H9 (cell line): ENCODE results near the gene SDK1. TPM values are rescaled to one million over a fixed set of nuclear protein-coding genes. Genes with fewer than 3 reads are reported as not detected.

ENCODE experiments used
- DNase-seq: peaks from one replicate; pipeline ENCODE4 v3.0.0-alpha.2; 2017
- H2AFZ ChIP-seq: one replicate; pipeline ENCODE4 v1.6.1; 2013; ENCODE audit warnings: mild to moderate bottlenecking, low read length, control low read depth, moderate library complexity
- H2AK5ac ChIP-seq: 2 replicates; pipeline ENCODE4 v1.6.1; 2013; ENCODE audit warnings: low read length, control low read depth, mixed read lengths; ENCODE audit not compliant: insufficient read length
- H2BK120ac ChIP-seq: one replicate; pipeline ENCODE4 v1.6.1; 2013; ENCODE audit warnings: low read depth, mild to moderate bottlenecking, low read length, control low read depth, inconsistent platforms; ENCODE audit not compliant: poor library complexity, severe bottlenecking
- H2BK12ac ChIP-seq: 2 replicates; pipeline ENCODE4 v1.6.1; 2013; ENCODE audit warnings: low read length, control low read depth, mixed read lengths, low read depth; ENCODE audit not compliant: insufficient read length
- H2BK15ac ChIP-seq: 2 replicates; pipeline ENCODE4 v1.6.1; 2013; ENCODE audit warnings: low read depth, low read length, control low read depth
- H2BK20ac ChIP-seq: one replicate; pipeline ENCODE4 v1.6.1; 2013; ENCODE audit warnings: low read depth, mild to moderate bottlenecking, low read length, control low read depth, inconsistent platforms; ENCODE audit not compliant: poor library complexity, severe bottlenecking
- H2BK5ac ChIP-seq: 2 replicates; pipeline ENCODE4 v1.6.1; 2013; ENCODE audit warnings: low read length, control low read depth, mixed read lengths; ENCODE audit not compliant: insufficient read length
- H3K14ac ChIP-seq: 2 replicates; pipeline ENCODE4 v1.6.1; 2013; ENCODE audit warnings: low read length, control low read depth; ENCODE audit not compliant: insufficient read depth
- H3K18ac ChIP-seq: 2 replicates; pipeline ENCODE4 v1.6.1; 2013; ENCODE audit warnings: low read depth, mild to moderate bottlenecking, mixed read lengths, low read length, control low read depth; ENCODE audit not compliant: insufficient read length
- H3K23ac ChIP-seq: 2 replicates; pipeline ENCODE4 v1.6.1; 2013; ENCODE audit warnings: low read length, control low read depth, mixed read lengths, low read depth; ENCODE audit not compliant: insufficient read length
- H3K23me2 ChIP-seq: 2 replicates; pipeline ENCODE4 v1.6.1; 2013; ENCODE audit warnings: low read depth, mild to moderate bottlenecking, mixed read lengths, low read length, control low read depth; ENCODE audit not compliant: insufficient read length, poor library complexity, severe bottlenecking
- H3K27ac ChIP-seq: 2 replicates; pipeline ENCODE4 v1.5.1; 2013; ENCODE audit warnings: low read length, control low read depth, mixed read lengths, low read depth; ENCODE audit not compliant: insufficient read length
- H3K27me3 ChIP-seq: 2 replicates; pipeline ENCODE4 v1.6.1; 2013; ENCODE audit warnings: low read length, control low read depth, inconsistent platforms; ENCODE audit not compliant: insufficient read depth
- H3K4ac ChIP-seq: 2 replicates; pipeline ENCODE4 v1.6.1; 2013; ENCODE audit warnings: low read depth, mild to moderate bottlenecking, control low read depth, inconsistent platforms, low read length, moderate library complexity
- H3K4me1 ChIP-seq: 2 replicates; pipeline ENCODE4 v1.6.1; 2013; ENCODE audit warnings: low read length, control low read depth, inconsistent platforms; ENCODE audit not compliant: insufficient read depth
- H3K4me2 ChIP-seq: 2 replicates; pipeline ENCODE4 v1.6.1; 2013; ENCODE audit warnings: low read length, control low read depth, mixed read lengths; ENCODE audit not compliant: insufficient read length, insufficient read depth
- H3K56ac ChIP-seq: 2 replicates; pipeline ENCODE4 v1.6.1; 2013; ENCODE audit warnings: low read depth, mild to moderate bottlenecking, mixed read lengths, low read length, control low read depth; ENCODE audit not compliant: insufficient read length
- H3K79me1 ChIP-seq: 2 replicates; pipeline ENCODE4 v1.6.1; 2013; ENCODE audit warnings: low read depth, mild to moderate bottlenecking, moderate library complexity, low read length, control low read depth, inconsistent platforms; ENCODE audit not compliant: insufficient read depth, poor library complexity, severe bottlenecking
- H3K79me2 ChIP-seq: 2 replicates; pipeline ENCODE4 v1.6.1; 2013; ENCODE audit warnings: low read length, control low read depth, inconsistent platforms; ENCODE audit not compliant: insufficient read depth
- H3K9ac ChIP-seq: 2 replicates; pipeline ENCODE4 v1.6.1; 2013; ENCODE audit warnings: low read length, control low read depth, mixed read lengths; ENCODE audit not compliant: insufficient read length; ENCODE audit errors: extremely low read depth
- H3K9me3 ChIP-seq: one replicate; pipeline ENCODE4 v1.6.1; 2013; ENCODE audit warnings: low read depth, low read length, inconsistent platforms; ENCODE audit not compliant: control insufficient read depth
- H3T11ph ChIP-seq: one replicate; pipeline ENCODE4 v1.6.1; 2013; ENCODE audit warnings: mild to moderate bottlenecking, low read length, control low read depth, inconsistent platforms
- H4K20me1 ChIP-seq: one replicate; pipeline ENCODE4 v1.6.1; 2013; ENCODE audit not compliant: control insufficient read depth, insufficient read length, insufficient read depth
- H4K5ac ChIP-seq: 2 replicates; pipeline ENCODE4 v1.6.1; 2013; ENCODE audit warnings: low read depth, mild to moderate bottlenecking, mixed read lengths, low read length, control low read depth; ENCODE audit not compliant: insufficient read length
- H4K8ac ChIP-seq: replicated peaks from 2 replicates; pipeline ENCODE4 v1.6.1; 2013; ENCODE audit warnings: low read length, control low read depth, mixed read lengths, low read depth; ENCODE audit not compliant: insufficient read length
- H4K91ac ChIP-seq: 2 replicates; pipeline ENCODE4 v1.6.1; 2013; ENCODE audit warnings: low read depth, mild to moderate bottlenecking, moderate library complexity, mixed read lengths, low read length, control low read depth; ENCODE audit not compliant: insufficient read length
- H3K27ac Mint-ChIP-seq, 3 experiments: 2 replicates in 2 of 3; 3 replicates in 1 of 3; pipeline ENCODE4 v1.8.0; 2020 to 2021; ENCODE audit warnings: mixed read lengths in 3 of 3, mild to moderate bottlenecking in 1 of 3, moderate library complexity in 1 of 3
- H3K27me3 Mint-ChIP-seq: 2 replicates; pipeline ENCODE4 v1.8.0; 2021; ENCODE audit warnings: low read depth, mild to moderate bottlenecking, moderate library complexity, mixed read lengths
- H3K36me3 Mint-ChIP-seq, 3 experiments: 2 replicates in 2 of 3; 3 replicates in 1 of 3; pipeline ENCODE4 v1.8.0; 2020 to 2021; ENCODE audit warnings: low read depth in 3 of 3, mixed read lengths in 3 of 3; ENCODE audit not compliant: insufficient read depth in 1 of 3
- H3K4me1 Mint-ChIP-seq, 2 experiments: 2 replicates each; pipeline ENCODE4 v1.8.0; 2020; ENCODE audit warnings: mixed read lengths in 2 of 2
- H3K4me3 Mint-ChIP-seq, 2 experiments: 2 replicates in 1 of 2; 3 replicates in 1 of 2; pipeline ENCODE4 v1.8.0; 2020 to 2021; ENCODE audit warnings: mild to moderate bottlenecking in 2 of 2, mixed read lengths in 2 of 2, moderate library complexity in 1 of 2
- H3K9me3 Mint-ChIP-seq, 2 experiments: 2 replicates in 1 of 2; 3 replicates in 1 of 2; pipeline ENCODE4 v1.8.0; 2020; ENCODE audit warnings: mild to moderate bottlenecking in 2 of 2, mixed read lengths in 2 of 2, moderate library complexity in 1 of 2
- WGBS: extraction: QIAGEN DNeasy Blood & Tissue Kit; methylation state at CpG from one replicate; pipeline ENCODE4 v1.1.7; 2013; ENCODE audit warnings: missing lambda C conversion rate, low lambda C conversion rate, mixed read lengths; ENCODE audit not compliant: insufficient read length; ENCODE audit errors: extremely low coverage; 5-methylcytosine and 5-hydroxymethylcytosine counted together
- total RNA-seq: library from RNA; stranded (reverse); gene quantifications from 2 replicates; pipeline ENCODE4 v1.2.1, GENCODE V29; 2021
- TF ChIP-seq, protein P1 (sequence below): fragments of 200-600 bp; sonication (generic); conservative IDR thresholded peaks from 3 replicates; pipeline ENCODE4 v1.8.0; 2021; ENCODE audit warnings: antibody characterized with exemption, mild to moderate bottlenecking

SDK1 gene
- total RNA-seq, 1 experiment from 2014 or later = 8.7 TPM

GRCh38 chr7:3730276-3730675 is 429.2 kb downstream of the SDK1 start:
- Histone ChIP-seq H4K91ac (no peak overlapping the region), H2BK15ac (no peak overlapping the region), H3K27ac (no peak overlapping the region), H4K8ac (no peak overlapping the region), H3K4ac (no peak overlapping the region), H3K23me2 (no peaks in the 10 kb centered on the region), H2BK20ac (no peak overlapping the region), H2BK12ac (no peak overlapping the region), H3K9me3 (no peaks in the 10 kb centered on the region), H2AFZ (no peak overlapping the region), H2BK5ac (no peak overlapping the region), H3K56ac (no peak overlapping the region), H3K4me2 (no peak overlapping the region), H4K20me1 (no peaks in the 10 kb centered on the region), H3K9ac (no peak overlapping the region), H2BK120ac (no peak overlapping the region), H3K18ac (no peak overlapping the region), H2AK5ac (no peak overlapping the region), H4K5ac (no peak overlapping the region), H3K23ac (no peak overlapping the region), H3T11ph (no peak overlapping the region), H3K79me1 (no peaks in the 10 kb centered on the region), H3K14ac (no peak overlapping the region), H3K4me1 (no peaks in the 10 kb centered on the region), H3K27me3 (no peaks in the 10 kb centered on the region), H3K79me2 (no peaks in the 10 kb centered on the region)
- Mint-ChIP-seq H3K4me1 (peaks cover 8% of the 10 kb centered on the region in 2 experiments), H3K27ac (no peak overlapping the region), H3K4me3 (no peak overlapping the region), H3K9me3 (peaks cover 4 to 8% of the 10 kb centered on the region in 2 experiments; a peak in 3 of 5 replicates), H3K27me3 (0 out of 2 replicates have a peak, but pooled peaks cover 2% of the 10 kb centered on the region), H3K36me3 (peaks cover 0 to 11% (median 0%) of the 10 kb centered on the region in 3 experiments; a peak in 4 of 7 replicates)
- TF ChIP-seq, protein P1, sequence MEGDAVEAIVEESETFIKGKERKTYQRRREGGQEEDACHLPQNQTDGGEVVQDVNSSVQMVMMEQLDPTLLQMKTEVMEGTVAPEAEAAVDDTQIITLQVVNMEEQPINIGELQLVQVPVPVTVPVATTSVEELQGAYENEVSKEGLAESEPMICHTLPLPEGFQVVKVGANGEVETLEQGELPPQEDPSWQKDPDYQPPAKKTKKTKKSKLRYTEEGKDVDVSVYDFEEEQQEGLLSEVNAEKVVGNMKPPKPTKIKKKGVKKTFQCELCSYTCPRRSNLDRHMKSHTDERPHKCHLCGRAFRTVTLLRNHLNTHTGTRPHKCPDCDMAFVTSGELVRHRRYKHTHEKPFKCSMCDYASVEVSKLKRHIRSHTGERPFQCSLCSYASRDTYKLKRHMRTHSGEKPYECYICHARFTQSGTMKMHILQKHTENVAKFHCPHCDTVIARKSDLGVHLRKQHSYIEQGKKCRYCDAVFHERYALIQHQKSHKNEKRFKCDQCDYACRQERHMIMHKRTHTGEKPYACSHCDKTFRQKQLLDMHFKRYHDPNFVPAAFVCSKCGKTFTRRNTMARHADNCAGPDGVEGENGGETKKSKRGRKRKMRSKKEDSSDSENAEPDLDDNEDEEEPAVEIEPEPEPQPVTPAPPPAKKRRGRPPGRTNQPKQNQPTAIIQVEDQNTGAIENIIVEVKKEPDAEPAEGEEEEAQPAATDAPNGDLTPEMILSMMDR = no peak
- no peak for DNase-seq
- no CpG with 5 or more reads among the region's 3 CpGs for WGBS
